GM19397 (cell line): ENCODE measurements around the gene LYPD6B.
"Not testable (repeated sequence)": the region's sequence is repeated elsewhere in the genome, so short reads cannot be mapped to it uniquely, and the experiment has no call there.

Source experiments
- ATAC-seq: cut with Tn5 transposase; IDR thresholded peaks from one replicate; pipeline ENCODE4 v1.9.1; 2021; ENCODE audit warnings: mild to moderate bottlenecking, moderate library complexity; ENCODE audit not compliant: unreplicated experiment

Gene LYPD6B

DNA sequence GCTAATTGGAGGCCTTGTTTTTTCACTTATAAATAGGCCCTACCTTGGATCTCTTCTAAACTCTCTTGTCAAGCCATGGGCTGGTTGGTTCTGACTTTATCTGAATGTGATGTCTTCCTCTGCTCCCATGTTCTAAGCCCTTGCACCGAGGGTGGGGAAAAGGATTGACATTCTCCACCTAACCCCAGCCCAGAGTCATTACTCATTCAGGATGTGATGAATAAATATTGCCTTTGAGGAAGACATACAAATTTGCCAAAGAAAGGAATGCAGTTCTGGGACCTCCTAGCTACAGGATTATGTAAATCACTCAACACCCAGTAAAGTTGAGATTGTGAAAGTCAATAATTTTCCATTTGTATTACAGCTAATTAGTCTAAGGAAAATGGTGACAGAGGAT lies 149.8 kb downstream of the LYPD6B start:
- no peak for ATAC-seq

GRCh38 chr2:149189769-149190168 lies 151.3 kb downstream of the LYPD6B start:
- no peak for ATAC-seq

GRCh38 chr2:149191915-149192314 lies 153.4 kb downstream of the LYPD6B start:
- ATAC-seq: no peak

- no peak for ATAC-seq
Observed at GRCh38 chr2:149192427-149192826, 153.9 kb downstream of the LYPD6B start.

- no peak for ATAC-seq
Observed at GRCh38 chr2:149200109-149200520, 161.6 kb downstream of the LYPD6B start.

GRCh38 chr2:149204686-149205085 lies 166.2 kb downstream of the LYPD6B start:
- ATAC-seq: no peak

DNA sequence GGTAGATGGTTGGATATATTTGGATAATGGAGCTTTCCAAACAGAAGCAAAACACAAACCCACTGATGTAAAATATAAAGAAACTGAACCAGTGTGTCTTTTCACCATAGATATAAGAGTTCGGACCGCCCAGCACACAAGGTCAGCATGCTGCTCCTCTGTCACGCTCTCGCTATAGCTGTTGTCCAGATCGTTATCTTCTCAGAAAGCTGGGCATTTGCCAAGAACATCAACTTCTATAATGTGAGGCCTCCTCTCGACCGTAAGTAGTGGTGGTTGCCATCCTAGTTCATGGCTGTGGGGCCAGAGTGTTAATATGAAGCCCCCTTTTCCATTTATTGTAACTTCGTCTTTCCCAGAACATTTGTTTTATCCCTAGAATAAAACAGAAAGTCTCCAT lies 166.6 kb downstream of the LYPD6B start:
- ATAC-seq: no peak

- no peak for ATAC-seq
Observed at GRCh38 chr2:149213764-149214493, 175.4 kb downstream of the LYPD6B start.

GRCh38 chr2:149218497-149218896 lies 180.0 kb downstream of the LYPD6B start:
- ATAC-seq: no peak

DNA sequence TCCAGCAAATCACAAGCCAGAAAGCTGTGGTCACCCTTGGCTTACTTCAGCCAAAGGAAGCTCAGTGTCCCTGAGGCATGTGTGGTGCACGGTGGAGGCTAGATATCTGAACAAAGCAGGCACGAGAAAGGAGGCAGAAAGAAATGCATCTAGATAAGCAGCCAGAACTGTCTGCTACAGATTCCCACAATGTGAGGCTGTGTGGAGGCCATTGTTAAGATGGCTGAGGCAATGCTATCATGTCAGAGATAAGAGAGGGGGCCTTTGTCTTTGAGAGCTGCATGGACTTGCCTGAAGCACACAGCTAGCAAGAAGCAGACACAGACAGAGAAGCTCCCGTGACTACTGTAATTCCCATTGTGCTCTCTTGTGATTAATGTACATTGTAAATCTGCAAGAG lies 181.4 kb downstream of the LYPD6B start:
- ATAC-seq: no peak

- no peak for ATAC-seq
Observed at GRCh38 chr2:149221002-149221401, 182.5 kb downstream of the LYPD6B start.

- no peak for ATAC-seq
Observed at GRCh38 chr2:149221898-149222297, 183.4 kb downstream of the LYPD6B start.

DNA sequence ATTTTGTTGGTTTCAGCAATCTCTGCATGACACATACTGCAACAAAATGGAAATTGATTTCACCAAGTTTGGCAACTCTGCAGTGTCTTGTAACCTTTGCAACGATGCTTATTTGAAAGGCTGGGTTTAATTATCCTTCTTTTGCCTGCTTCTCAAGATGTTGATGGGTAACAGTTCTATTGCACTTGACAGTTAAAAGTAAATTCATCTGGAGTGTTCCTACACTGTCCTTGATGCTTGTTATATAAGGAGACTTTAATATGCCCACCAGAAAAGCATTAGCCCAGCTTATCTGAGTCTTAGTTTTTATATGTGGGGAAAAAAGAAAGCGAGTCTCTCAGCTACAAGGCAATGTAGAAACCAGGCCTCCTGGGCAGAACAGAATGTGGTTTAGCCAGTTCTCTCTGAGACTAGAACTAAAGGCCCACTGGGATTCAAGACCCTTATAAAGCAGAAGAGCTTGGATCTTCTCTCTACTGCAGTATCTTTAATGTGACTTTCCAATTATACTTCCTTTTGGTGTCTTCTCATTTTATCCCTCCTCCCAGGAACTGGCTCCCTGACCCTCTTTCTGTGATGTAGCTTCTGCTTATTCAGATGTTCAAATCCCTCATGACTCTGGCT lies 185.1 kb downstream of the LYPD6B start:
- ATAC-seq: no peak

- no peak for ATAC-seq
Observed at GRCh38 chr2:149224543-149224942, 186.0 kb downstream of the LYPD6B start.

GRCh38 chr2:149225446-149225845 lies 186.9 kb downstream of the LYPD6B start:
- ATAC-seq: no peak

- no peak for ATAC-seq
Observed at GRCh38 chr2:149226790-149227189, 188.3 kb downstream of the LYPD6B start.

DNA sequence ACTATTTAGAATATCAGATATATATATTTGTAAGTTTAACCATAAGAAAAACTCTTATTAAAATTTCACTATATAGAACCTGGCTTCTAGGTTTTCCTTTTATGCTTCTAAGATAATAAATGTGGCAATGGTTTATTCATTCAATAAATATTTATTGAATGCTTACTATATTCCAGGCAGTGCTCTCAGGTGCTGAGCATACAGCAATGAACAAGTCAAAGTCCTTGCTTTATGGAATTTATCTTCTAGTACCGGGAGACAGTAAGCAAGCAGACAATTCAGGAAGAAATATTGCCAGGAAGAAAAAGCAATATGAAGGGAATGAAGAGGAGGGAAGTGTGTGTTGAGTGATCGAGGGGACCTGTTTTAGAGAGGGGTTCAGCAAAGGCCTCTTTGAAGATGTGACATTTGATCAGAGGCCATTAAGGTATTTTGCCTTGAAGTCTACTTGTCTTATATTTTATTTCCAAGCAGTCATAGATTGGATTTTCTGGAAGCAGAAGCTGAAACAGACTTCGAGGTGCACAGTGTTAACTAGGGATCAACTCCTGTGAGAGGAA lies 197.4 kb downstream of the LYPD6B start:
- ATAC-seq: no peak

DNA sequence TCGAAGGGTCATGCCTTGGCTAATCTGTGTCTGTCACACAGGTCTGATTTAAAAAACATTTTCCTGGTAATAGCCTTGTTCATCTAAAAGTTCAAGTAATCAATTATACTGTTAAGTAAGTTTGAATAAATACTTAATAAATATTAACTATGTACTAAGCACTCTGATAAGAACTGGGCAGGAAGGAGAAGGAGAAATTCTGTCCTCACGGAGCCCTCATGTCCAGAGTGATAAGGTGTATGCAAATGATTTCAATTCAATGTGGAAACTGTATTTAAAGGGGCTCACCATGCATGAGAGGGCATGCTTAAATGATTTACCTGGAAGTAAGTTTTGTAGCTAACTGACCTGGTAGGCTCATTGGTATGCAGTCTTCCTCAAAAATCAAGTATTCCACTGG lies 197.9 kb downstream of the LYPD6B start:
- no peak for ATAC-seq

GRCh38 chr2:149246186-149246585 lies 207.7 kb downstream of the LYPD6B start:
- no peak for ATAC-seq

GRCh38 chr2:149251436-149251835 lies 212.9 kb downstream of the LYPD6B start:
- not testable (repeated sequence) for ATAC-seq

- not testable (repeated sequence) for ATAC-seq
Observed at GRCh38 chr2:149256877-149257276, 218.4 kb downstream of the LYPD6B start.

- no peak for ATAC-seq
Observed at GRCh38 chr2:149258531-149258930, 220.0 kb downstream of the LYPD6B start.
